ENCODE measurements around the gene CREB3.

The CREB3 gene

DNA sequence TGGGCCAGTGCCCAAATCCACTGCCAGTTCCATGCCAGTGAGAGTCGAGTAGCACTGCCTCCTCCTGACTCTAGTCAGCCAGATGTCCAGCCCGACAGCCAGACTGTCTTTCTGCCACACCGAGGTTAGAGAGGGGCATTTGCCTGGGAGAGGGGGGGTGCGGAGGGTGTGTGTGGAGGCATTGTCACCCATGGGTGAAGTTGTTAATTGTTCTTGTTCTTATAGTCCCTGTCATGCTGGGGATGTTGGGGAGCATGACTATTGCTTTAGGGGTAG, 17.7 kb downstream of the CREB3 start:
- DNase-seq = no peak

DNA sequence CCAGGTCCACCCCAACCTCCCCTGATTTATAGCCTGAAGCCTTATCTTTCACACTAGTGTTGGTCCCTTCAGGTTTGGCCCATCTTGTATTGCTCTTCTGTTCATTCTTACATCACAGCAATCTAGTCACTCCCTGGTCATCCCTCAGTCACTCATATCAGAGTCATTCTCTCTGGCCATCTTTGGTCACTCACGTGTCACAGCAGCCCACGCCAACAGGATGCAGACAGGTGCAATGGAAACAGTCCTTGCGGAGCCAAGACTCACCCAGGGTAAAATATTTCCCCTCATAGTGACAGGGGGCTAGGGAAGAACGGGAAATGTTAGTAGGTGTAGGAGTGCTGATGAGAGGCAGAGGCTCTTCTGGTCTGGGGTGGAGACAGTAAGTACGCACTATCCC, 21.0 kb downstream of the CREB3 start:
- DNase-seq = no peak

DNA sequence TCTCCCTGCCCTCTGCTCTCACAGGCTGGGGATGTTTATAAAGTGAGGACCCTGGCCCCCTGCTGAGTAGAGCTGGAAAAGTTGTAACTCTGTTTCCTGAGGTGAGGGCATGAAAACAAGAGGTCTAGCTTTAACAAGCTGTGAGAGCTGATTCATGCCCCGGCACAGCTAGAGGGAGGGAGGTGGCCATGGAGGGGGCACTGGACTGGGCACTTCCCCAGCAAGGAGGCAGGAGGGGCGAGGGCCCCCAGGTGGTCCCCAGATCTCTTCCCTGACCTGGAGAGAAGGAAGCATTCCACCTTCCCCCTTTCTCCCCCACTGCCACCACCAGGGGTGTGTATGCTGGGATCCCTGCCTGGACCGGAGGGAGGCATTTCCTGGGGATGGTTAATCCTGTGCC, 21.8 kb downstream of the CREB3 start, which contains the start of gene MSMP:
TSS of gene MSMP (minus strand) at position 13 of the 400 bp plus-strand sequence. CDS start 147 bp downstream, outside the sequence.
- DNase-seq = no peak

DNA sequence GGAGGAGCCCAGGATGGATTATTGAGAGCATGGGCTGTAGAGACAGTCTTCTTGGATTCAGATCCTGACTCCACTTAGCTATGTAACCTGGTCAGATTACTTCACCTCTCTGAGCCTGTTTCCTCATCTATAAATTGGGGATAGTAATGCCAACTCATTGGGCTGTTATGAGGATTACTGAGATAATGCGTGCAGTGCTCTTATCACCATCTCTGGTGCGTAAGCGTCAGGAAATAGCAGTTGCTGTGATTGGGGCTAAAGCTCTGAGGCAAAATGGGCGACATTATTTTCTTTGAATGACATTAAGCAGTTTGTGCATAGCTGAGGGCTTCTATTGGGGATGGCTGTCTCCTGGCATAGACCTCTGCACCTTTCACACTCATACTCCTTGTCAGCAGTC, 22.6 kb downstream of the CREB3 start:
- DNase-seq = no peak

DNA sequence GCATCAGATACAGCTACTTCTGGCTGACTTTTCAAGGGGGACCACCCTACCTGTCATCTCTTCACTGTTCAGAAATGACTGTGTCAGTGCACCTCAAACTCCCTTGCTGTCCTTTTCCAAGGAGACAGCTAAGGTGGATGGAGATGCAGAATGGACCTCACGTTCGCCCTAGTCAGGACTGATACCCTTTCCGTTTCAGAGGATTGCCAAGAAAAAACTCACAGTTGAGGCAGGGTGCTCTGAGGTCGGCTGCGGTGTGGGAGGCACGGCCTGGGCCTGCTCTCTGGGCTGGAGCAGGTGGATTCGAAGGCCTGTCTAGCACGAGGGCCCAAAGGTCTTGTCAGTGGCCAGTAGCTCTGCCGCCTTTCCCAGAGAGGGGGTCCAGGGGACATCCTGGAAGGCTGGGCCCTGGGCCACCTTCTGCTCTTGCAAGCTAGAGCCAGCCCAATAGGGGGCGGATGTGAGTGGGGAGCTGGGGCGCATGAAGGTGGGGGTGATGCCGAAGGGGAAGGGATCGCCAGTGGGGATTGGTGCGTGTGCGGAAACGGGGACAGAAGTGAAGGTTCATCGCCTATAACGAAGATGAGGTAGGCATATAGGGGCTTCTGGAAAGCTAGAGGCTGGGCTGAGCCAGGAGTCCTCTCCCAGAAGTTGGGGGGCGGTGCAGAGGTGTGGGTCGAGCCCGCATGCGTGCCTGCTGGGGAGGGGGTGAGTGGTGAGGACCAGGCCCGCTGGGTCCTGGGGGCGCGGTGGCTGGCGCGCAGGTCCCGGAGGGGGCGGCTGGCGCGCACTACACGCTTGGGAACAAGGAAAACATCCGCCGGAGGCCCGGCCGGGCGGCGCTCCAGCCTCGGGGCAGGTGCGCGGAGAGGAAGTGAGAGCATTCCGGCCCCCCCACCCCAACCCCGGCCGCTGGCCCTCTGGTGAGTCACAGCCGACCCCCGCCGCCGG, 24.1 kb downstream of the CREB3 start:
- no peak for DNase-seq

DNA sequence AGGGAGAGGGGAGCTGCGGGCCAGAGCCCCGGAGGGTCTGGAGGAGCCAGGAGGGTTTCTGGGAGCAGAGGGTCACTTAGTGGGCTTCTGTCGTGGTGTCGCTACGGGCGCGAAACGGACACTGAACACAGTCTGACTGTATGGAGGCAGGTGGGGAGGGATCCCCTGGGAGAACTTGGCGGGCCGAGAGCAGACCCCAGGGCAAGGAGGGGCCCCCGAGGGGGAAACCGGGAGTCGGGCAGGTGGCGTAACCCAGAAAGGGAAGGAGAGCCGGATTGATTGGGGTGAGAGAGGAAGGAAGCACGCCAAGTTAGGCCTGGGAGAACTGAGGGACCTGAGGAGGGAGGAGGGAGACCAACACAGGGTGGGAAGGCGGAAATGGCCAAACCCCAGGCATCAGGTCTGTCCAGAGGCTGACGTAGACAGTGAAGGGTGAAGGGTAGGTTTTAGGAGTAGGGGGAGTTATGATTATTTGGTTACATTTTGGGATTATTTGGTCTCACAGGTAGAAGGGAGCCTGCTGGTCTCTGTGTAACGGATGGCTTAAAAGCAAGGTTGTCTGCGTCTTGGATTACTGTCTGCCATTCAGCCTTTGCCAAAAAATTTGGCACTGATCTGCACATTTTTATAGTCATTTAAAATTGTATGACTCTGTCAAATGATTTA, 24.9 kb downstream of the CREB3 start:
- no peak for DNase-seq

DNA sequence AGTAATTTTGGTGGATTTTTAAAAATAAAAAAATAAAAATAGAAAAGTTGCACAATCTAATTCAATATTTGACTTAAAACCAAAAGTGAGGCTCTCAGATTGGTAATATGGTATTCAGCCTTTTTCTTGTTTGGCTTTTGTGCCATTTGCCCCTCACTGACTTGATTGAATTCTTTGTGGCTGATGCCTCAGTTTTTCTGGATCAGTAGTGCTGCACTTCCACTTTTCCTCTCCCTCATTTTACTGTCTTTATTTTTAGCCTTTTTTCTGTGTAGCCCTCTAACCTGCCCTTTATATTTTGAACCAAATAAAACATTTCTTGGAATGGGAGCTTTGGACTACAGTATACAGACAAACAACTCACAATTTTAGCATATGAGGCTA, 25.4 kb downstream of the CREB3 start:
- DNase-seq = no peak

DNA sequence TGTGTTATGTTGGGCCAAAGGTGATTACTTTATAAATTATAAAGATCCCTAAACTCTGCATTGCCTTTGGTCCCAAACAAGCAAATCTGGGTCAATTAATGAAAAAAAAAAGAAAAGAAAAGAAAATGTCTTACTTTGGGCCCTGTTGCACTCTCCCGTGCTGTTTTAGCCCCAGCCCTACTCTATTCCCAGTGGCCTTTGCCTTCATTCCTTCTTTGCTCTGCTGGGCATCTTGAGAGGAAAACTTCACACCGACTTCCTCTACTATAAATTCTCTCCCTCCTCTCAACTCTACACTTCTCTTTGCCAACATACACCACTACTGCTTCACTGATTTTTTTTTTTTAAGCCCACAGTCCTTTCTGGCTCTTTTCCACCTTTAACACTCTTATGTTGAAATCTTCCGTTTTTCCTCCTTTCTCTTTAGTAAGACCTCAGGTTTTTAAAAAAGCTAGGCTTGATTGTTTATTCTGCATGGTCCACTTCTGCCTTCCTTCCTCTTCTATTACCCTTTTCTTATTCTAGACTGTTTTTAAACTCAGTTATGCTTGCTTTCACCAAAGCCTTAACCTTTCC, 26.1 kb downstream of the CREB3 start:
- DNase-seq = no peak

DNA sequence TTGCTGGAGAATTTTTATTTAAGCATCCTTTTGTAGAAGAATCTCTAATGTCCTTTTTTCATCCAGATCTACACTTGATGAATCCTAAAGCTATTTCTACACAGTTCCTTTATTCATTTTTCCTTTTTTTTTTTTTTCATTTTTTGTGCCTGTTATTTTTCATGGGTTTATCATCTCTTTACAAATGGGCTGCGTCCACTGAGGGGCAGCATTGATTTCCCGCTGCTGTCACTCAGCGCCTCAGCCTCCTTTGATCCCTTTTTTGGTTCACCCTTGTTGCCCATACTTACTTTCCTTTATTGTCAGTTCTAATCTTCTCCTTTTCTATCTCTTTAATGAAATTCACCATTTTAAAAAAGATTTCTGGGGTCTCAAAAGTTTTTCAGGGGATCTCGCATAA, 27.3 kb downstream of the CREB3 start:
- no peak for DNase-seq

DNA sequence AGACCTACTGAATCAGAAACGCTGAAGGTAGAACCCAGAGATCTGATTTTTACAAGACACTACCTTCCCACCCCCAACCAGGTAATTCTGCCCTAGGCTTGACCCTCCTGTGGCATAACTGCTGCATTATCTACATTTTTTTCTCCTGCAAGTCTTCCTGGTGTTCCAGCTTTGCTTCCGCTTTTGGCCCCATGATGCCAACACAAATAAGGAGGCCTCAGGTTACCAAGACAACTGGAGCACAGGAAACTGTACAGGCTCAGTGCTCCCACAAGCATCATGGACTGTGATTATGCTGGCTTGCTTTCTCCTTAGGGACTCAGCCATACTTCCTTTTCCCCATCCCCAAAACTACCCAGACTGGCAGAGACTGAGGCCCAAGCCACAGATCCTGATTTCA, 28.2 kb downstream of the CREB3 start:
- DNase-seq = no peak

DNA sequence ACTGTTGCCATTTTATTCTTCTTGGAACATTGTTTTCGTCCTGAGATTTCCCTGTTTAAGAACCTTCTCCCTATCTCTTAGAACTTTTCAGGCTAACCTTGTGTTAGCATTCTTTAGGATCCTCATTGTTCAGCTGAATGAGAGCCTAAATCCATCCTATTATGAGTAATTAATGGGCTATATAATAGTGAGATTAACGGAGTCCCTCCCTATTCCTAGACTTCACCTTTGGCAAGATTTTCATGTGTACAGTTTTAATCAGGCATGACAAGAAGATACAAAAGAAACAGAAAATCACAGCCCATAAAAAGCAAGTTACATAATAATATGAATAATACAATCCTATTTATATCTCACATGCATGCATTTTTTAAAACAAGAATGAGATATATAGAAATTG, 30.7 kb downstream of the CREB3 start:
- no peak for DNase-seq

DNA sequence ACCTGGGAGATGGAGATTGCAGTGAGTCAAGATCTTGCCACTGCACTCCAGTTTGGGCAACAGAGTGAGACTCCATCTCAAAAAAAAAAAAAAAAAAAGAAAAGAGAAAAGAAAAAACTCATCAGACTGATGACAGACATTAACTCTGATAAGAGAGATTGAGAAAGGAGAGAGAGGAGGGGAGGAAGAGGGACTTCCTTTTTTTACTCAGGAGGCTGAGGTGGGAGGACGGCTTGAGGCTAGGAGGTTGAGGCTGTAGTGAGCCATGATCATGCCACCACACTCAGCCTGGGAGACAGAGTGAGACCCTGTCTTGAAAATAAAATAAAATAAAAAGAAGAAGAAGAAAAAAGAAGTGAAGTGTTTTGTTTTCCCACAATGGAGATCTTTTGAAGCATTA, 31.3 kb downstream of the CREB3 start:
- no peak for DNase-seq

DNA sequence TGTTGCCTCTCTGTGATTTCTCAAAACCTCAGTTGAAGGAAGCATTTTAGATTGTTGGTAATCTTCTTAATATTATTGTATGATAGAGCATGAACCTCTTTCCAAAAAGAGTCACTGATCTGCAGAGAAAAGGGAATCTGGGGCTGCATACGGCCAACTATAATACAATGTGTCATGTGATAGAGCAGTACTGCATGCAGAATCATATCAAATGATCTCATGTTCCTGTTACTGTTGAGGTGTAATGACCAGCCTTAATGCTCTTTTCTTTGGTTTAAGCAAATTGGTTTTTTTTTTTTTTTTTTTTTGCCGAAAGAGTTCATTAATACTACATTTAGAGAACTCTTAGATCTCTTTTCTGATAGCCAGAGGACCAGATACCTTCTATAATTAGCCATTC, 34.5 kb downstream of the CREB3 start:
- DNase-seq = no peak

DNA sequence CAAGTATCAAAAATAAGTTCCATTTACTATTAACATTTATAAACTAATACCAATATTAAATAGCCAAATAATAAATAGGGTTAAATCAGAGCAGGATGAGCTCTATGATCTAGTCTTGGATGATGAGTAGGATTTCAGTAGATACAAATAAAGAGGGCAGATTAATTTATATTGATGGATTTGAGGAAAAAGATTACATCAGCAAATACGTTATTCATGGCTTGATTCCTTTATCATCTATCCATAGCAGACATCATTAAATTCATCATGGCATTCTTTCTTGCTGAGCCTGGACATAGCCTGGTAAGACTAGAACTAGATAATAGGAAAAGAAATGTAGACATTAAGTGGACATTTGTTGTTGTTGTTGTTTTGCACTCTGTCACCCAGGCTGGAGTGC, 35.0 kb downstream of the CREB3 start:
- DNase-seq = no peak

DNA sequence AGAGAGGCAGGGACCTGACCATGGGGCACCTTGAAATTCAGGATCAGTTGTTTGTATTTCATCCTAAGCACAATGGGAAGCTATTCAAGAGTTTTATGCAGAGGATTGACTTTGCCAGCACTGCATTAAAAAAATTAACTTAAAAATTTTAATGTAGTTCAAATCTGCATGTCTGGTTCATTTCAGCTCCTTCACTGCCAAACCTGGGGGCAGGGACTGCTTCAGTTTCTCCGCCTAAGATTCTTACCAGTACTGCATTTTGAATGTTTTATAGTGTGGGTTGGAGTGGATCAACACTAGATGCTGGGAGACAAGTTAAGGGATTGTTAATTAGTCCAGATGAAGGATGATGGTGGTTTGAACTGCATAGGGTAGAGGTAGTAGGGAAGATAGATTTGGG, 37.3 kb downstream of the CREB3 start:
- DNase-seq = no peak

DNA sequence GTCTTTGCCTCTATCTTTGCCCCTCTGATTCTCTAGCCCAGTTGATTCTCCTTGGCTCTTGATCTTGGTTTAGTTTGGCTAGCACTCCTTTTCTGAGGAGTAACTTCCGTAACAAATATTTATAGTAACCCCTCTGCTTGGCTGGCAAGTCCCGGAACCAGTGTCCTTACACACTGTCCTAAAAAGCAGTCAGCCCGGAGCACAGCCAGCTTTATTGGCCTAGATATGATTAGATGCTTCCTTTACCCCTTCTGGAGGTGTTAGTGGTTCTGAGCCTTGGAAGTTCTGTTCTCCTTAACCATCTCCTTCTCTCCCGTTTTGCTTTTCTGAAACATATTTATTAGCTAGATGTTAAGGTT, 38.6 kb downstream of the CREB3 start:
- no peak for DNase-seq

DNA sequence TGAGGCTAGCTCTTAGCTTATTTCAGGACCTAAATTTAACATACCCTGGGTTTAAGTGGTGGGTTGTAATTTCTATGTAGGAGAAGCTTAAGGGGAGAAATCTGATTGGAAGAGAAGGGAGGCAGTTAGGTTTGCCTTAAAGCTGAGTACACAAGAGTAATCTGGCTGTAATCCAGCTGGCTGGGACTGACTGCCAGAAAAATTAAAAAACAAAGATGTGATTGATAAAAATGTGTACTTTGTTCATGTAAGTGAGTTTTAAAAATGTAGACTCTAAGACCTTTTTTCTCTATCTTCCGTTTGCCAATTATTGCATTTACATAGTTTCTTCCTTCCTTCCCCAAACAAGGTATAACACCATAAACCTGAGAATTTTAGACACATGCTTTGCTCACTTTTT, 39.1 kb downstream of the CREB3 start:
- DNase-seq = no peak

DNA sequence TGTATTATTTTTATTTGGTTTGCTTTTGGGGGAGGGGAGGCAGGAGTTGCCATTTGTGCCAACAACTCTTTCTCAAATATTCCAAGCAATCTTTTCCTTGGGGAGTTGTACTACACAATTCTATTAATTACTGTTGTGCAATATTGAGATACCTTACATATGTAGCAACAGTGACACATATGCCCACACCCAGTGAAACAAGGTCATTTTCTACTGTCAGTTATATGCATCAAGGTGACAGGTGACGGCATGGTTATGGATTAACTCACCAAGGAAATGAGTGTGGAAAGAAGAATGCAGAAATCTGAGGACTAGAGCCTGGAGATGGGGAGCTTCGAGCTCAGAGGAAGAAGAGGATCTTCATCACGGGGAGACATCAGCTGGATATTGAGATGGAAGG, 39.5 kb downstream of the CREB3 start:
- DNase-seq = no peak

DNA sequence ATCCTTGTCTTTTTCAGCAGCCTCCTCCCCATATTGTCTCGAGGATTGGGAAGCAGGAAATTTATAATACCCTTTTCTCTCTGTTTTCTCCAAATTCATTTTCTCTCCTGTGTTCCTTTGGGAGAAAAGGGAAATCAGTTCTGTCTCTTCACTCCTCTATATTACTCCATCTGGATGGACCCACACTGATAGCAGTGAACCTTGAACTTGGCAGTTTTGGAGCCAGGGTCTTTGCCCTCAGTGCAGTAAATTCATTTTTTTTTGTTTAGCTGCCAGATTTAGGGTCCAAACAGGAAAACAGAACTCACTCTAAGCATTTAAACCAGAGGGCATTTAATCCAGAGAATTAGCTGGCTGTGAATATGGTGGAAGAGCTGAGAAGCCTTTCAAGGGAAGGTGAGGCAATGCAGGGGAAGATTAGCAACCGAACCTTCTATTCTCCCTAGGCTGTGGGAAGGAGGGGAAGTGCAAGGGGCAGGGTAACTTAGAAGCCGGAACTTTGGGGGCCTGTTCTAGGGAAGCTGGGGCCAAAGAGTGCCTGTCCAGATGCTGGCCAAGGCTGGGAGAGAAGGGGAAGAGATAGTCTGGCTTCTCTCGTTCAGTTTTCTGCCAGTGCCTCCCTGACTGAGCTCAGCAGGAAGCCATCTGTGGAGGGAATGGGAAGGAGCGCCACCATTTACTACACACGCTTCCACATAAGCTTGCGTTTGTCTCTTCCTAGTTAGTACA, 42.6 kb downstream of the CREB3 start:
- no peak for DNase-seq

DNA sequence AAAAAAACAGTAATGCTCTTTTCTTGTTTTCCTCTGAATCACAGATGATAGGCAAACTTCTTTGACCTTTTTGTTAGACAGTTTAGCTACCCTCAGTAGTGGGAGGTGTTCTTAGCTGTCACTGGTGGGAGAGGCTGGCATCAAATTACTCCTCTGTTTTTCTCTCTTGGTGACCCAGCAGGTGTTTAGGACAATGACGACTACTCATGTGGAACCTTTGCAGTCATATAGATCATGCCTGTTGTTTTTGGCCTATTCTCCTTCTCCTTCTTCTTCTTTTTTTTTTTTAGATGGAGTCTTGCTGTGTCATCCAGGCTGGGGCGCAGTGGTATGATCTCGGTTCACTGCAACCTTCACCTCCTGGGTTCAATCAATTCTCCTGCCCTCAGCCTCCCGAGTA, 43.6 kb downstream of the CREB3 start:
- DNase-seq = no peak

DNA sequence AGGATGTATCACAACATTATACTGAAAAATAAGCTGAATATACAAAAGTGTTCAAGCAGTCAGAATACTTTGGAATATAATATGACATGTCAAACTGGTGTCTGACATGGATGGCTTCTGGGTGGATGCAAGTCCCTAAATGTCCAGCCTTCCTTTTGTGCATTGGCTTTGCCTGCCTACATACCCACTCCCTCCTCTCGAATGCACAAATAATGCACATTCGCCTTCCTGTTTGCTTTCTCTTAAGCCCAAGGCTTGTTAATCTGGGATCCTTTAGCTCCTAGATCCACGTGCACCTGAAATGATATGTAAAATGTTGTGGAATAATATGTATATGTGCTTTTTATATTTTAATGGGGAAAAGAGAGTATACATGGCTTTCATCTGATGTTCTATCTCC, 46.0 kb downstream of the CREB3 start:
- no peak for DNase-seq

DNA sequence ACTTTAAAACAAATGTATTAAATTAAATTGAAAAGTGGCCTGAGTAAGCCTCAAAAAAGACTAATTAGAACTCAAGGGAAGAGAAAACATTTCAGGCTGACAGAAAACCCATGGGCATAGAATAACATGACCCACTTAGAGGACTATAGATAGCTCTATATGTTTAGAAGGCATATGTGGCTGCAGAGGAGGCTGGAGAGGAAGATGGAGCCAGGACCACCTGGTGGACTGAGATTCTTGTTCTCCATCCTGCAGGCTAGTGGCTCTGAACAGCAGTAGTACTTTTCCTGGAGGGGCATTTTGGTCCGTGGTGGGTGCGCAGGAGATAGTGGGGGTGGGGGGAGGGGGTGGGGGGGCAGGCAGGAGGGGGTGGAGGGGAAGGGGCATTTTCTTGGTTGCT, 48.6 kb downstream of the CREB3 start:
- DNase-seq = no peak

DNA sequence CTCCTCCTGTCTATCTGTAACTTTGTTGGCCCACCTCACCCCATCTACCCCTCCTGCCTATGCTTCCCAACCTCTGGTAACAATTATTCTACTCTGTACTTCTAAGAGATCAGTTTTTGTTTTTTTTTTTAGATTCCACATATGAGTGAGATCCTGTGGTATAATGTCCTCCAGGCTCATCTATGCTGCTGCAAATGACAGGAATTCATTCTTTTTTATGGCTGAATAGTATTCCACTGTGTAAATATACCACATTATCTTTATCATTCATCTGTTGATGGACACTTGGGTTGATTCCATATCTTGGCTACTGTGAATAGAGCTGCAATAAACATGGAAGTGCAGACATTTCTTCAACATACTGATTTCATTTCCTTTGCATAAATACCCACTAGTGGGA, 51.0 kb downstream of the CREB3 start:
- DNase-seq = no peak
